ENCODE results near the gene TICRR. TPM values are rescaled to one million over a fixed set of nuclear protein-coding genes. Genes with fewer than 3 reads are reported as not detected.

TICRR gene
- total RNA-seq, 1 donor from 2014 or later: 4.8 TPM

- TF ChIP-seq, protein P1, sequence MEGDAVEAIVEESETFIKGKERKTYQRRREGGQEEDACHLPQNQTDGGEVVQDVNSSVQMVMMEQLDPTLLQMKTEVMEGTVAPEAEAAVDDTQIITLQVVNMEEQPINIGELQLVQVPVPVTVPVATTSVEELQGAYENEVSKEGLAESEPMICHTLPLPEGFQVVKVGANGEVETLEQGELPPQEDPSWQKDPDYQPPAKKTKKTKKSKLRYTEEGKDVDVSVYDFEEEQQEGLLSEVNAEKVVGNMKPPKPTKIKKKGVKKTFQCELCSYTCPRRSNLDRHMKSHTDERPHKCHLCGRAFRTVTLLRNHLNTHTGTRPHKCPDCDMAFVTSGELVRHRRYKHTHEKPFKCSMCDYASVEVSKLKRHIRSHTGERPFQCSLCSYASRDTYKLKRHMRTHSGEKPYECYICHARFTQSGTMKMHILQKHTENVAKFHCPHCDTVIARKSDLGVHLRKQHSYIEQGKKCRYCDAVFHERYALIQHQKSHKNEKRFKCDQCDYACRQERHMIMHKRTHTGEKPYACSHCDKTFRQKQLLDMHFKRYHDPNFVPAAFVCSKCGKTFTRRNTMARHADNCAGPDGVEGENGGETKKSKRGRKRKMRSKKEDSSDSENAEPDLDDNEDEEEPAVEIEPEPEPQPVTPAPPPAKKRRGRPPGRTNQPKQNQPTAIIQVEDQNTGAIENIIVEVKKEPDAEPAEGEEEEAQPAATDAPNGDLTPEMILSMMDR (IDR thresholded peaks at IDR 0.05; ENCODE audit: unreplicated experiment): no peak
- Mint-ChIP-seq H3K36me3 (ENCODE audit: low read depth, unreplicated experiment) (peaks cover 61% of the 10 kb centered on the region), H3K27me3 (ENCODE audit: unreplicated experiment) (peaks cover 3% of the 10 kb centered on the region), H3K27ac (ENCODE audit: unreplicated experiment) (no peak overlapping the region), H3K4me3 (ENCODE audit: unreplicated experiment) (no peak overlapping the region), H3K9me3 (ENCODE audit: unreplicated experiment) (no peaks in the 10 kb centered on the region), H3K4me1 (ENCODE audit: unreplicated experiment) (no peaks in the 10 kb centered on the region)
- DNase-seq (ENCODE audit: low spot score): no peak
Observed at GRCh38 chr15:89628806-89629715, 53.8 kb downstream of the TICRR start.

DNA sequence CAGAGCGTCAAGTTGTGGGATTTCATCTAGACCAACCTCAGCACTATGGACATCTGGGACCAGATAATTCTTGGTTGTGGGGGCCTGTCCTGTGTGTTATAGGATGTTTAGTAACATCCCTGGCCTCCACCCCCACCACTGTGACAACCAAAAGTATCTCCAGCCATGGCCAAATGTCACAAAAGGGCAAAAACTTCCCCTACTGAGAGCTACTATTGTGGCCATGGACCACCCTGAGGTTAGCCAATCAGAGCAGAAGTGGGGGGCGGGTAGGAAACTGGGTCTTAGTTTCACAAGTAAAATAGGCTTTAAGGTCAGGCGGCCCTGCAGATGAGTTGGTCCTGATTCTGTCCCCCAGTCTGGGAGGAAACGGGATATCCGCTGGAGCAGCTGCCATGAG is 54.6 kb downstream of the TICRR start:
- no peak for DNase-seq (ENCODE audit: low spot score)
- H3K27me3 Mint-ChIP-seq (ENCODE audit: unreplicated experiment): peaks cover 3% of the 10 kb centered on the region
- no peaks in the 10 kb centered on the region for H3K4me1 Mint-ChIP-seq (ENCODE audit: unreplicated experiment)
- H3K36me3 Mint-ChIP-seq (ENCODE audit: low read depth, unreplicated experiment): peaks cover 63% of the 10 kb centered on the region
- H3K27ac Mint-ChIP-seq (ENCODE audit: unreplicated experiment): no peak overlapping the region
- TF ChIP-seq, protein P1 (IDR thresholded peaks at IDR 0.05; ENCODE audit: unreplicated experiment): no peak
- no peaks in the 10 kb centered on the region for H3K9me3 Mint-ChIP-seq (ENCODE audit: unreplicated experiment)
- H3K4me3 Mint-ChIP-seq (ENCODE audit: unreplicated experiment): no peak overlapping the region

GRCh38 chr15:89630260-89630659 is 55.0 kb downstream of the TICRR start:
- TF ChIP-seq, protein P1 (IDR thresholded peaks at IDR 0.05; ENCODE audit: unreplicated experiment): no peak
- no peak for DNase-seq (ENCODE audit: low spot score)
- H3K27ac Mint-ChIP-seq (ENCODE audit: unreplicated experiment): no peak overlapping the region
- H3K4me3 Mint-ChIP-seq (ENCODE audit: unreplicated experiment): no peak overlapping the region
- H3K4me1 Mint-ChIP-seq (ENCODE audit: unreplicated experiment): no peaks in the 10 kb centered on the region
- H3K27me3 Mint-ChIP-seq (ENCODE audit: unreplicated experiment): peaks cover 3% of the 10 kb centered on the region
- H3K36me3 Mint-ChIP-seq (ENCODE audit: low read depth, unreplicated experiment): peaks cover 63% of the 10 kb centered on the region
- peaks cover 2% of the 10 kb centered on the region for H3K9me3 Mint-ChIP-seq (ENCODE audit: unreplicated experiment)

DNA sequence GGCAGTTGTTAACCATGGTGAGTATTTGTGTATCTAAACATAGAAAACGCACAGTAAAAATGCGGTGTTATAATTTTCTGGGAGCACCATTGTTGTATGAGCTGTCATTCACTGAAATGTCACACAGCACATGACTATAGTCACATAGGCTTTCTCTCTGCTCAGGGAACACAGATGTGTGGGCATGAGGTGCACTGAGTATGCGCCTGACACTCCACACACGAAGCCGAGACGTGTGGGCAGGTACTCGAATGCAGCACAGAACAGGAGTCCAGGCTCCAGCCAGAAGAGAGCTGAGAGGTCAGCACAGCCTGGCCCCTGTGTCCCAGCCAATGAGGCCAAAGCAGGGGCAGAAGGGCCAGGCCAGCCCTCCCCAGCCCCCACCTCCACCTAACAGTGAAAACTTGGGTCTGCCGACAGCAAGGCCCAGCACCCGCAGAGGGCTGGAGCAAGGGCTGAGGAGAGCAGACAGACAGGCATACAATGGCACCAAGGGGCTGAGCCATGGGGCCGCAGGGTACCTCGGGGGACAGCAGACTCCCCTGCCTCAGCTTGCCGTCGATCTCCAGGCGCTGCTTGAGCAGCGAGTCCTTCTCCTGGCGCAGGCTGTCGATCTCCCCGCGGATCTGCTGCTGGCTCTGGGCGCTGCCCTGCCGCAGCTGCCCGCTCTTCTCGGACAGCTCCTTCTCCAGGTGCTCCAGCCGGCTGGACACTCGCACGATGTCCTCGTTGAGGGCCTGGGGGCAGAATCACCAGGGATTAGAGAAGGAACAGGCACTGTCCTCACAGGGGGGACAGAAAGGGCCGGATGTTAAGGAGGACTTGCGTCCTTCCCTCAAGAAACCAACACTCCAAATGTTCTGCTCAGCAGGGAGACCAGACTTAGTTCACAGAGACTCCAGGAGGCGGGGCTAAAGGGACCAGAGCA is 56.0 kb downstream of the TICRR start:
- peaks cover 3% of the 10 kb centered on the region for H3K9me3 Mint-ChIP-seq (ENCODE audit: unreplicated experiment)
- no peaks in the 10 kb centered on the region for H3K4me1 Mint-ChIP-seq (ENCODE audit: unreplicated experiment)
- no peak overlapping the region for H3K27ac Mint-ChIP-seq (ENCODE audit: unreplicated experiment)
- peaks cover 57% of the 10 kb centered on the region for H3K36me3 Mint-ChIP-seq (ENCODE audit: low read depth, unreplicated experiment)
- TF ChIP-seq, protein P1 (IDR thresholded peaks at IDR 0.05; ENCODE audit: unreplicated experiment): no peak
- DNase-seq (ENCODE audit: low spot score): no peak
- peak overlapping the region; percentile 75 for H3K4me3 Mint-ChIP-seq (ENCODE audit: unreplicated experiment)
- H3K27me3 Mint-ChIP-seq (ENCODE audit: unreplicated experiment): peaks cover 3% of the 10 kb centered on the region

Data from endothelial cell (in vitro differentiated cells).